Mesodermal cell (in vitro differentiated cells): ENCODE measurements around the gene GRM1.

Source experiments
- H3K27ac ChIP-seq: 2 replicates; pipeline ENCODE4 v1.7.0; 2013; ENCODE audit warnings: mild to moderate bottlenecking, low read depth, low read length, moderate library complexity; ENCODE audit not compliant: severe bottlenecking
- H3K36me3 ChIP-seq: 2 replicates; pipeline ENCODE4 v1.7.1; 2013; ENCODE audit warnings: mild to moderate bottlenecking, low read length, moderate library complexity; ENCODE audit not compliant: control insufficient read depth, insufficient read depth
- H3K4me1 ChIP-seq: one replicate; pipeline ENCODE4 v1.7.1; 2013; ENCODE audit warnings: mild to moderate bottlenecking, low read length; ENCODE audit not compliant: insufficient read depth, control insufficient read depth, poor library complexity, severe bottlenecking
- H3K4me3 ChIP-seq: 2 replicates; pipeline ENCODE4 v1.7.0; 2013; ENCODE audit warnings: low read length, control low read depth, mild to moderate bottlenecking; ENCODE audit not compliant: insufficient read depth, poor library complexity, severe bottlenecking; ENCODE audit errors: extremely low read depth
- H3K9me3 ChIP-seq: 2 replicates; pipeline ENCODE4 v1.7.1; 2013; ENCODE audit warnings: mild to moderate bottlenecking, low read length, moderate library complexity; ENCODE audit not compliant: control insufficient read depth
- WGBS, 2 experiments: methylation state at CpG; one replicate each; pipeline ENCODE4 v1.1.5; 2013; ENCODE audit warnings: missing lambda C conversion rate in 2 of 2; ENCODE audit not compliant: insufficient coverage in 2 of 2; 5-methylcytosine and 5-hydroxymethylcytosine counted together

The GRM1 gene

GRCh38 chr6:146097586-146097985 is 68.7 kb downstream of the GRM1 start:
- 80 to 100% methylated on average over 2 of the region's 2 CpGs for WGBS, 2 experiments

GRCh38 chr6:146100776-146101175 is 71.9 kb downstream of the GRM1 start:
- Histone ChIP-seq H3K27ac (no peak overlapping the region), H3K36me3 (no peaks in the 10 kb centered on the region), H3K4me1 (no peaks in the 10 kb centered on the region), H3K4me3 (no peak overlapping the region), H3K9me3 (no peaks in the 10 kb centered on the region)
- WGBS, 2 experiments = no CpG with 5 or more reads among the region's 1 CpG

More at GRCh38 chr6:146097586-146097985, 68.7 kb downstream of the GRM1 start:
- no peak overlapping the region for H3K27ac ChIP-seq
- no peaks in the 10 kb centered on the region for H3K4me1 ChIP-seq
- H3K4me3 ChIP-seq = no peak overlapping the region
- no peaks in the 10 kb centered on the region for H3K9me3 ChIP-seq
- H3K36me3 ChIP-seq = no peaks in the 10 kb centered on the region

GRCh38 chr6:146103416-146104072 is 74.7 kb downstream of the GRM1 start:
- 44 to 56% methylated on average over 2 to 3 of the region's 3 CpGs for WGBS, 2 experiments
- Histone ChIP-seq H3K9me3 (no peaks in the 10 kb centered on the region), H3K4me3 (no peak overlapping the region), H3K27ac (peak overlapping the region; percentile 13), H3K4me1 (no peaks in the 10 kb centered on the region), H3K36me3 (no peaks in the 10 kb centered on the region)

GRCh38 chr6:146106532-146106931 is 77.7 kb downstream of the GRM1 start:
- no peaks in the 10 kb centered on the region for H3K9me3 ChIP-seq
- no peaks in the 10 kb centered on the region for H3K4me1 ChIP-seq
- no peaks in the 10 kb centered on the region for H3K36me3 ChIP-seq
- H3K4me3 ChIP-seq = no peak overlapping the region
- WGBS, 2 experiments = 75 to 100% methylated on average over 1 of the region's 2 CpGs
- H3K27ac ChIP-seq = no peak overlapping the region

- no peaks in the 10 kb centered on the region for H3K36me3 ChIP-seq
- no CpG with 5 or more reads among the region's 1 CpG for WGBS, 2 experiments
- no peaks in the 10 kb centered on the region for H3K9me3 ChIP-seq
- no peak overlapping the region for H3K4me3 ChIP-seq
- H3K27ac ChIP-seq = no peak overlapping the region
- no peaks in the 10 kb centered on the region for H3K4me1 ChIP-seq
Observed at GRCh38 chr6:146110990-146111389, 82.1 kb downstream of the GRM1 start.

GRCh38 chr6:146111881-146112450 is 83.1 kb downstream of the GRM1 start:
- Histone ChIP-seq H3K4me1 (no peaks in the 10 kb centered on the region), H3K27ac (no peak overlapping the region)

GRCh38 chr6:146113084-146113623 is 84.3 kb downstream of the GRM1 start:
- Histone ChIP-seq H3K4me3 (no peak overlapping the region), H3K4me1 (no peaks in the 10 kb centered on the region), H3K36me3 (no peaks in the 10 kb centered on the region), H3K9me3 (no peaks in the 10 kb centered on the region), H3K27ac (no peak overlapping the region)
- 73 to 84% methylated on average over 1 to 3 of the region's 5 CpGs for WGBS, 2 experiments

More at GRCh38 chr6:146111881-146112450, 83.1 kb downstream of the GRM1 start:
- no peak overlapping the region for H3K4me3 ChIP-seq
- no peaks in the 10 kb centered on the region for H3K9me3 ChIP-seq
- no peaks in the 10 kb centered on the region for H3K36me3 ChIP-seq

GRCh38 chr6:146123616-146124015 is 94.8 kb downstream of the GRM1 start:
- WGBS, 2 experiments = 64 to 85% methylated on average over 1 to 2 of the region's 4 CpGs

GRCh38 chr6:146127447-146128215 is 98.8 kb downstream of the GRM1 start:
- Histone ChIP-seq H3K9me3 (no peaks in the 10 kb centered on the region), H3K4me1 (no peaks in the 10 kb centered on the region), H3K4me3 (no peak overlapping the region), H3K36me3 (no peaks in the 10 kb centered on the region), H3K27ac (no peak overlapping the region)
- 67% methylated on average over 1 of the region's 2 CpGs; no CpG with 5 or more reads in 1 of the 2 experiments for WGBS, 2 experiments

More at GRCh38 chr6:146123616-146124015, 94.8 kb downstream of the GRM1 start:
- Histone ChIP-seq H3K36me3 (no peaks in the 10 kb centered on the region), H3K9me3 (no peaks in the 10 kb centered on the region), H3K4me3 (no peak overlapping the region), H3K4me1 (no peaks in the 10 kb centered on the region), H3K27ac (no peak overlapping the region)

GRCh38 chr6:146133866-146134265 is 105.0 kb downstream of the GRM1 start:
- H3K36me3 ChIP-seq = no peaks in the 10 kb centered on the region
- no peak overlapping the region for H3K27ac ChIP-seq
- peaks cover 3% of the 10 kb centered on the region for H3K9me3 ChIP-seq
- peaks cover 3% of the 10 kb centered on the region for H3K4me1 ChIP-seq
- 67 to 100% methylated on average over 1 of the region's 2 CpGs for WGBS, 2 experiments
- H3K4me3 ChIP-seq = no peak overlapping the region
